ENCODE results near the gene MCF2L. TPM values are rescaled to one million over a fixed set of nuclear protein-coding genes. Genes with fewer than 3 reads are reported as not detected.

Gene MCF2L
- polyA plus RNA-seq, 1 experiment: 0.02 TPM

DNA sequence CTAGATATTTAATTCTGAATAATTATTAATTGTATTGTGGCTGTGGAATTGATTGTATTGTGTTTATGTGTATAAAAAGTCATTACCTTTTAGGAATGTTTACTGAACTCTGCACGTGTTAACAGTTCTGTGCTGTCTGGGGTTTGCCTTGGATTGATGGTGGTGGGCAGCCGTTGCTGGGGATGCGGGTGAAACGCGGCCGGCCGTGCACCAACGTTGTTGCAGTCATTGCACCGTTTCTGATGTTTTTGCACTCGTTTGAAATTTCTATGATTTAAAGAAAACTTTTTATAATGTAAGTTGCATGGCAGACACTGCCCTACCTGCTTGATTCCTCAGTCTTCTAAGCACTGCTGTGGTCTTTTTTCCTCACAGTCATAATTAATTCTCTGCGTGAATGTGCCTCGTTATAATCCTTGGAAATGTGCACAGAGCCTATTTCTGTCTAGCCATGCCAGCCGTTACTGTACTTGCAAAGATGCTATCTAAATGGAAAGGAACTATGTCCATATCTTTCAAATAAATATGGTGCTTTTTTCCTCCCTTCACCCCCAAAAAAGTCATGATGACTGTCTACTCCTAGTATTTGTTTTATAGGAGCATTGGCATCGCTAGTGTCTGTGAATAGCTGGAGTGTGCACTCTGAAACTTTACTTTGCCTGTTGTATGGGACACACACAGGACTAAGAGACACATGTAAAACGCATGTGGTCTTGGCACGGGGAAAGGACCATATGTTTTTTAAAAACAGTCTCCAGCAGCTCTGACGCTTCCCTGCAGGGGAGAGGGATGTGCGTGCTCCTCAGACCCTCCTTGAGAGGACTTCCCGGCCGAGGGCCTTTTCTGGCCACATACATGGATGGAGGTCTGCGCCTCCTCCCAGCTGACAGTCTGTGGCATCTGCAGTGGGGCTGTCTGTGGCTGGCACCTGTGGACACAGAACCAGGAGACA is 40.7 kb upstream of the MCF2L start:
- ChIA-PET CTCF (interaction anchor here (0.9 kb wide), 1 partner anchor 19 kb away, joined by 3 read pairs; no protein-coding TSS in a partner anchor), POLR2A (no interaction called here)
- H3K36me3 ChIP-seq (ENCODE audit: control insufficient read depth, insufficient read depth, low read length): no peaks in the 10 kb centered on the region
- peaks cover 22% of the 10 kb centered on the region for H3K27me3 ChIP-seq (ENCODE audit: control insufficient read depth, insufficient read depth, low read length)
- TF ChIP-seq, protein P1, sequence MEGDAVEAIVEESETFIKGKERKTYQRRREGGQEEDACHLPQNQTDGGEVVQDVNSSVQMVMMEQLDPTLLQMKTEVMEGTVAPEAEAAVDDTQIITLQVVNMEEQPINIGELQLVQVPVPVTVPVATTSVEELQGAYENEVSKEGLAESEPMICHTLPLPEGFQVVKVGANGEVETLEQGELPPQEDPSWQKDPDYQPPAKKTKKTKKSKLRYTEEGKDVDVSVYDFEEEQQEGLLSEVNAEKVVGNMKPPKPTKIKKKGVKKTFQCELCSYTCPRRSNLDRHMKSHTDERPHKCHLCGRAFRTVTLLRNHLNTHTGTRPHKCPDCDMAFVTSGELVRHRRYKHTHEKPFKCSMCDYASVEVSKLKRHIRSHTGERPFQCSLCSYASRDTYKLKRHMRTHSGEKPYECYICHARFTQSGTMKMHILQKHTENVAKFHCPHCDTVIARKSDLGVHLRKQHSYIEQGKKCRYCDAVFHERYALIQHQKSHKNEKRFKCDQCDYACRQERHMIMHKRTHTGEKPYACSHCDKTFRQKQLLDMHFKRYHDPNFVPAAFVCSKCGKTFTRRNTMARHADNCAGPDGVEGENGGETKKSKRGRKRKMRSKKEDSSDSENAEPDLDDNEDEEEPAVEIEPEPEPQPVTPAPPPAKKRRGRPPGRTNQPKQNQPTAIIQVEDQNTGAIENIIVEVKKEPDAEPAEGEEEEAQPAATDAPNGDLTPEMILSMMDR (IDR thresholded peaks at IDR 0.05; ENCODE audit: insufficient read depth, low read depth, low read length): no peak
- DNase-seq (ENCODE audit: low read depth): no peak
- no peak overlapping the region for H3K4me3 ChIP-seq (ENCODE audit: low read depth, low read length)

DNA sequence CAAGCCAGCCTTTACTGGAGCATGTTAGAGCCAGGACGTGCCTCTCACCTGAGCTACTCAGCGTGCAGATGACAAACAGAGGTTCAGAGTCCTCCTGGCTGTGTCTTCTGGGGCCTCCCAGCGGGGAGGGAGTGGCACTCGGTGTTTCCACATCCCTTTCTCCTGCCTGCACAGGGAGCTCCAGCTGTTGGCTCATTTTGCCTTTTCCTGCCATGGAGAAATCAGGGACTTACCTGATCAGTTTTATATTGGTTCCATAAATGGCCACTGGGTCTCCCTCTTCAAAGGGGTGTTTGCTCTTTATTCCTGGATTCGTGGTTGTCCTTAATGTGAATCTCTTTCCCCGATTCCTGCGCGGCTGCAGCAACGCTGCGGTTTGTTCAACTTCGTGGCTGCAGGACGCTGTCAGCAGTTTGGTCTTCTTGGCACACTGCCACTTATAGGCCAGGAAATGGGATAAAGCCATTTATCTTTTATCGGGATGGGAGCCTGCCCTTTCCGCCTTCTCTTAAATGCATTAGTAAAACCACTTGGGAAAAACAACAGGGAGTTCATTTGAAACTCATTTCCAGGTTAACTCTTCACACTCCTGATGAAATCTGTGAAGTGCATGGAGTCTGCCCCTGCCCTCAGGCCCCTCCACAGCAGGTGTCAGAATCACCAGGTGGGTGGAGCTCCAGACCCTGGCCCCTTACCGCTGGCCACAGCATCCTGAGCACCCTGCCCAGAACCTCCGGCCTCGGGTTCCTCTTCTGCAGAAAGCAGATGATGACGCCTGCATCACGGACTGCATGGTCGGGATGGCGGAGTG is 39.8 kb upstream of the MCF2L start:
- Histone ChIP-seq H3K27me3 (ENCODE audit: control insufficient read depth, insufficient read depth, low read length) (peaks cover 22% of the 10 kb centered on the region), H3K36me3 (ENCODE audit: control insufficient read depth, insufficient read depth, low read length) (no peaks in the 10 kb centered on the region), H3K4me3 (ENCODE audit: low read depth, low read length) (no peak overlapping the region)
- ChIA-PET CTCF (interaction anchor here (0.9 kb wide), 1 partner anchor 20 kb away, joined by 3 read pairs; no protein-coding TSS in a partner anchor), POLR2A (no interaction called here)
- no peak for DNase-seq (ENCODE audit: low read depth)
- TF ChIP-seq, protein P1 (IDR thresholded peaks at IDR 0.05; ENCODE audit: insufficient read depth, low read depth, low read length): no peak

DNA sequence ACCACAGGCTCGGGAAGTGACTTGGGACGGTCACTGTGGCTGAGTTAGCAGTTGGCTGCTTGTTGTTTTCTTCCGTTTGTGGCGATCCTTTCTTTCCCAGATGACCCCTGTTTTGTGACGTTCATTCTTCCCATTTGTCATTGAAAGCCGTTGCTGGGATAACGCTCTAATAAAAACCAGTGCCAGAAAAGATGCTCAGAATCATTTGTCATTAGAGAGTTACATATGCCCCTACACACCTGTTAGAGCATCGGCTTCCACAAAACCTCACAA is 39.3 kb upstream of the MCF2L start:
- TF ChIP-seq, protein P1 (IDR thresholded peaks at IDR 0.05; ENCODE audit: insufficient read depth, low read depth, low read length): no peak
- Histone ChIP-seq H3K4me3 (ENCODE audit: low read depth, low read length) (no peak overlapping the region), H3K36me3 (ENCODE audit: control insufficient read depth, insufficient read depth, low read length) (no peaks in the 10 kb centered on the region), H3K27me3 (ENCODE audit: control insufficient read depth, insufficient read depth, low read length) (peaks cover 20% of the 10 kb centered on the region)
- ChIA-PET POLR2A (no interaction called here), CTCF (interaction anchor here (1.0 kb wide), 1 partner anchor 17 kb away, joined by 3 read pairs; no protein-coding TSS in a partner anchor)
- DNase-seq (ENCODE audit: low read depth): no peak

DNA sequence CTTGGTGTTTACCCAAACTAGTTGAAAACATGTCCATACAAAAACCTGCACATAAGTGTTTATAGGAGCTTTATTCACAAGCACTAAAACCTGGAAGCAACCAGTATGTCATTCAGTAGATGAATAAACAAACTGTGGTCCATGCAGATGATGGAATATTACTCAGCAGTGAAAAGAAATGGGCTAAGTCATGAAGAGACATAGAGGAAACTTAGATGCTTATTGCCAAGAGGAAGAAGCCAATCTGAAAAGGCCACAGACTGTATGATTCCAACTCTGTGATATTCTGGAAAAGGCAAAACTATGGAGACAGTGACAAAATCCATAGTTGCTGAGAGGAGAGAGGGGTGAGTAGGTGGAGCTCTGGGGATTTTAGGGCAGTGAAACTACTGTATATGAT is 38.8 kb upstream of the MCF2L start:
- TF ChIP-seq, protein P1 (IDR thresholded peaks at IDR 0.05; ENCODE audit: insufficient read depth, low read depth, low read length): no peak
- Histone ChIP-seq H3K36me3 (ENCODE audit: control insufficient read depth, insufficient read depth, low read length) (no peaks in the 10 kb centered on the region), H3K4me3 (ENCODE audit: low read depth, low read length) (no peak overlapping the region), H3K27me3 (ENCODE audit: control insufficient read depth, insufficient read depth, low read length) (peaks cover 20% of the 10 kb centered on the region)
- POLR2A ChIA-PET: no interaction called here
- CTCF ChIA-PET: interaction anchor here (1.0 to 2.1 kb wide), 2 partner anchors 13 to 18 kb away, joined by 3 to 9 read pairs; no protein-coding TSS in a partner anchor
- no peak for DNase-seq (ENCODE audit: low read depth)
